DMS53 treated with DMSO at 0.1 percent for 48 hours (cell line): Measurements from ENCODE around the gene NEURL1.
"Not testable (repeated sequence)": the region's sequence is repeated elsewhere in the genome, so short reads cannot be mapped to it uniquely, and the experiment has no call there.

ENCODE experiments used
- DNase-seq: peaks from one replicate; lab custom pipeline; 2025; ENCODE audit not compliant: unreplicated experiment; lab: John Stamatoyannopoulos, UW

Gene NEURL1

GRCh38 chr10:103459615-103460014 lies 33.9 kb upstream of the NEURL1 start:
- DNase-seq: no peak

DNA sequence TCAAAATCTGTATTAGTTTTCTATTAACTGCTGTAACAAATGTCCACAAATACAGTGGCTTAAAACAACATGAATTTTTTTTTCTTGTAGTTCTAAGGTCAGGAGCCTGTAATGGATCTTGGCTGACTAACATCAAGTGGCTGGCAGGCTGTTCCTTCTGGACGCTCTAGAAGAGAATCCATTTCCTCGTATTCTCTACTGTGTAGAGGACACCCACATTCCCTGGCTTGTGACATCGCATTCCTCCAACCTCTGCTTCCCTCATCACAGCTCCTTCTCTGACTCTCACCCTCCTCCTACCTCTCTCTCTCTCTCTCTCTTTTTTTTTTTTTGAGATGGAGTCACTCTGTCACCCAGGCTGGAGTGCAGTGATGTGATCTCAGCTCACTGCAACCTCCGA lies 30.0 kb upstream of the NEURL1 start:
- no peak for DNase-seq

GRCh38 chr10:103465411-103466179 lies 27.9 kb upstream of the NEURL1 start:
- DNase-seq: no peak

DNA sequence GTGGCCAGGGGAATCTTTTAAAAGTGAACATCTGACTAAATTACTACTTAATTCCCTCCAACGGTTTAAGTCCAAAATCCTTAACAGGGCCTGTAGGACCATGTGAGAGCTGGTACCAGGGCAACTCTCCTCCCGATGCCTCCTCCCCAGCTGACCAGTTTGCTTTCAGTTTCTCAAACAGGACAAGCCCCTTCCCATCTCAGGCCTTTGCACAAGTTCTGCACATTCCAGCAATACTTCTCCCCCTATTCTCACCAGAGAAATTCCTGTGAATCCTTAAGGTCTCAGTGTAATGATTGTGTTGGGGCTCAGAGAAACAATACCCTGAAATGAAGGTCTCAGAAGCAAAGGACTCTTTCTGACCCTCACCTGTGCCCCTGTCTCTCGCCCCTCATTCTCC lies 26.8 kb upstream of the NEURL1 start:
- DNase-seq: no peak

DNA sequence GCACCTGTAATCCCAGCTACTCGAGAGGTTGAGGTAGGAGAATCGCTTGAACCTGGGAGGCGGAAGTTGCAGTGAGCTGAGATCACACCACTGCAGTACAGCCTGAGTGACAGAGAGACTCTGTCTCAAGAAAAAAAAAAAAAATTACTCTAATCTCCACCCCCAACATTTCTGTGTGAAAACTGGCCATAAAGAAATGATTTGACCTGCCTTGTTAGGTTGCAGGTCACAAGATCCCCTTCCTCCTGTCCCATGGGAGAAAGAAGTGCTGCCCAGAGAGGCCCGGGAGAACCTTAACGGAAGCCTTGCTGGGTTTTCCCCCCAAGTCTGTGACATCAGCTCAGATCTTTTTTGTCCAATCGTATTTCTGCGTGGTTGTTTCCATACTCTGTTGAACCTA lies 26.1 kb upstream of the NEURL1 start:
- no peak for DNase-seq

- DNase-seq: no peak
Observed at GRCh38 chr10:103469201-103469600, 24.3 kb upstream of the NEURL1 start.

DNA sequence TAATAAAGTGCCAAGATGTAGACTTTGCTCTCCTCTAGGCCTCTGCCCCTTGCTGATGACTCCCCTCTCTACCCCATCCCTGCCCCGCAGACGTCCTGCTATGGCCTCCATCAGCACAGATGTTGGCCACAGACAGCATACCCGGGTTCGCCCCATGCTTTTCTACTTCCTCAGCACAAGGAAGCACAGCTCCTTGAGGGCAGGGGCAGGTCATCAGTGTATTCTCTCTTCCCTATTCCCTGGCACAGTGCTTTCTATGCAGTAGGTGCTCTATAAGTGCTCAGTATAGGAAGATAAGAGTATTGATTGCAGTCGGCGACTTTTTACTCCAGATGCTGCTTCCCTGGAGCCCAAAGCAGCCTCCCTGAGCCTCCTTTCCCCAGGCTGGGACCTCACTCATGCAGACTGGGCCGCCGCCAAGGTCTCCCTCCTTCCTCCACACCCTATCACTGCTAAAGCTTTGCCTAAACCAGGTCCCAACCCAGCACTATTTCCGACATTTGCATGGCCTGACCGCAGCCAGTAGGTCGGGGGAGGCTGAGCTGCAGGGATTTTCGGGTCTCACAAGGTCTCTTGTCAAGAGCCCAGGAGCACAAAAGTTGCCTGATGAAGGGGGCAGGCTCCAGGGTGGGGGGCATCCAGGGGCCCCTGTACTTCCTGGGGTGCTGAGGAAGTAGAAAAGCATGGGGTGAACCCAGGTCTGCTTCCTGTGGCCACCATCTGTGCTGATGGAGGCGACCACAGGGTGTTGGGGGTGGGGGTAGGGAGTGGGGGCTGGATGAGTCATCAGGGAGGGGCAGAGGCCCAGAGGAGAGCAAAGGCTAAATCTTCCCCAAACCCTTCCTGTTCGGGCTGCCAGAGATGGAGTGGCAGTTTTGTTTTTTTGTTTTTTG lies 22.5 kb upstream of the NEURL1 start:
- no peak for DNase-seq

DNA sequence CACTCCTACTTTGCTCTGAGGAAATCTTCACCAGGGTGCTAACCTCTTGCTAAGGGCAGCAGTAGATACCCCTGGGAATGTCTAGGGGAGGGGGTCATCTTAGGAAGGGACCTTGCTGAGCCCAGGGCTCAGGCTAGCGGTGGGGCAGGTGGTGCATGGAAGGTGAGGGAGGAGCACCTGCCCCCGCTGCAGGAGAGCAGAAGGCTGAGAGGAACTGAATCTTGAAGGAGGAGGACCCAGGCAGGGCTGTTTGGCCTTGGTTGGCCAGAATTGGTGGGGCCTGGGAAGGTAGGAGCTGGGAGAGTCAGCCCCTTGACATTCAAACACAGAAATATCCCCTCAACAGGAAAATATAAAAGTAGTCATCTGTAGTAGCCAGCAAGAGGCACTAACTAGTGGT lies 21.5 kb upstream of the NEURL1 start:
- DNase-seq: no peak

DNA sequence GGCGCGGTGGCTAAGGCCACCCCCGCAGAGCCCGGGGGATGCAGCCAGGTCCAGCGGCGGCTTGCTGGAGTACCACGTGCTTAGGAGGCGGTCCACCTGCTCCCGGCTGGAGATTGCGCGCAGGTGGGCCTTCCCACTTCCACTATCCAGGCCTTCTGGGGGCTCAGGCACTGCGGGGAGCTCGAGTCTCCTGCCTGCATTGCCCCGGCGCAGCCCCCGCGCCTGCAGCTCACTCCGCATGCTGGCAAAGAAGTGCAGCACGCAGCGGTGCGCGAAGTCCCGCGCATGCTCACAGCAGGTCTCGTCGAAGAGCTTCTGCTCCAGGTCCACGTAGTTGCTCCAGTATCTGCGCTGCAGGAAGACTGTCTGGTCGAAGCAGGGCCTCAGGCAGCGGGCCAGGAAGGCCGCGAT lies 20.2 kb upstream of the NEURL1 start:
- DNase-seq: peak; percentile 61

DNA sequence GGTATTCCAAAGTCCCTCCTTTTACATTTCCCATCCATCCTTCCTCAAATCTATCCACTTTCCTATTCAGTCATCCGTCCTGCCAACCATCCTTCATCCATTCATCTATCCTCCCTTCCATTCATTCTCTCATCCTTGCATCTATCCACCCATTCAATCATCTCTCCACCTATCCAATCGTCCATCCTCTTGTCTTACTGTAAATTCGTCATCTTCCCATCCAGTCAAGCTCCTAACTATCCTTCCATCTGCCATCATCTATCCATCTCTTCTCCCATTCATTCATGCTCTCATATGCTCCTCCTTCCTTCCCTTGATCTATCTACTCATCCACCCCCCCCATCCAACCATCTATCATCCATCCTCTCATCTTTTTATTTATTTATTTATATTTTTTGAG lies 19.4 kb upstream of the NEURL1 start:
- no peak for DNase-seq

DNA sequence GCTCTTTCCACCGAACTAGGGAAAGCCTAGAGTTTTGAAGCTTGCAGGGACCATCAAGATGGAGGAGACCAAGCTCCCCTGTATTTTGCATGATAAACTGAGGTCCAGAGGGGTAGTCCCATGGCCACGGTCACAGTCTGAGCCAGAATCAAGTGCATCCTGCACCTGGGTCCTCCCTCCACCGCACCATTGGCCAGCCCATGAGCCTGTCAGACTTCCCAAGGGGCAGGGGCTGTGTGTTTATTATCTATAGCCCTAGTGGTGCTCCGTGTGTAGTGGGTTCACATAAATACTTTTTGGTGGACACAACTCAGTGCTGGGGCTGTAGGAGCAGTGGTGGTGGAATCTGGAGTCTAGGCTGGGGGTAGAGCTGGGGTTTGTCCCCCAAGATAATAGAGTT lies 18.1 kb upstream of the NEURL1 start:
- DNase-seq: no peak

GRCh38 chr10:103476046-103476768 lies 17.3 kb upstream of the NEURL1 start:
- DNase-seq: no peak

DNA sequence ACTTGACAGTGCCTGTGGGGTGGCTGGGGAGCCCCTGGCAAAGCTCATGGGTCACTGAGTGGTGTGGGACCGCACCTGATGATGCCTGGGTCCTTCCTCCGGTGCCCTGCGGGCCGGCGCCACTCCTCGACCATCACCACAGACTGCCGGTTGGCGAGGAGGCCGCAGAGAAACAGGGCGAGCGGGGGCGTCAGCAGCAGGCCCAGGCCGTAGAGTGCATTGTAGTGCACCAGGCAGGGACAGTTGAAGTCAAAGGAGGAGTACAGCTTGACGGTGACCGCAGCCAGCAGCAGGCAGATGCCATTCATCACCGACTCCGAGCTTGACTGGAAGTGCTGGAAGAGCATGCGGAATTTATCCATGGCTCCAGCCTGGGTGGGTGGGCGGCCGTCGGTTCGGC lies 14.8 kb upstream of the NEURL1 start:
- DNase-seq: no peak

DNA sequence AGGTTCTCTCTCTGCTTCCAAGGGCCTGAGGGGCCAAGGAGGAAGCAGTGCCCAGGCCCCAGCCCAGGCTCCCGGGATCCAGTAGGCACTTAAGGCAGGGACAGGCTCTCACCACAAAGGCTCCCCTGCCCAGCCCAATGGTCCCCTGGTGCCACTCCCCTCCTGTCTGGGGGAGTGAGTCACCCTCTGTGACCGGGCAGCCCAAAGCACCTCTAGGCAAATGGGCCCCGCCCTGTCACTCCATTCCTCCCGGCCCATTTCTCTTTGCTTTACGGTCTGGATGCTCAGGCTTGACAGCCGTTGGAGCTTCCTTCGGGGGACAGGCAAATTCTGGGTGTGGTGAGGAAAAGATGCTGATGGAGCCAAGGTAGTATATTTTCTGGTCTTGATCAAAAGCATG lies 14.4 kb upstream of the NEURL1 start, which contains the start of gene CALHM3:
Gene CALHM3 (minus strand): TSS at position 106 of the 400 bp plus-strand sequence. CDS start 208 bp downstream, outside the sequence.
- no peak for DNase-seq

GRCh38 chr10:103480521-103480920 lies 13.0 kb upstream of the NEURL1 start:
- DNase-seq: no peak

GRCh38 chr10:103481974-103482531 lies 11.5 kb upstream of the NEURL1 start:
- peak; percentile 58 for DNase-seq

GRCh38 chr10:103486635-103487409 lies 6.7 kb upstream of the NEURL1 start:
- not testable (repeated sequence) for DNase-seq

DNA sequence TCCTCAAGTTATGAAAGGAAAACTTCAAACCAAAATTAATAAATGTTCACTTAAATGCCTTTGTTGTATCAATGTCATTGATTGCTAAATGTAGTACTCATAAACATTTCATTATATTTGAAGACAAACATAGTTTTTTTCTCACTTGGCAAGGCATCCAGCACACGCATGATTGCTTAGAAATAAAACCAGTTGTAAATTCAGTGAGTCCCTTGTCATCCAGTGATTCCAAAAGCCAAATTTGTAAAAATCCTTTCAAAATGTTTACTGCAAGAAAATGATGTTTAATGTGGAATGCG lies 6.1 kb upstream of the NEURL1 start:
- no peak for DNase-seq

DNA sequence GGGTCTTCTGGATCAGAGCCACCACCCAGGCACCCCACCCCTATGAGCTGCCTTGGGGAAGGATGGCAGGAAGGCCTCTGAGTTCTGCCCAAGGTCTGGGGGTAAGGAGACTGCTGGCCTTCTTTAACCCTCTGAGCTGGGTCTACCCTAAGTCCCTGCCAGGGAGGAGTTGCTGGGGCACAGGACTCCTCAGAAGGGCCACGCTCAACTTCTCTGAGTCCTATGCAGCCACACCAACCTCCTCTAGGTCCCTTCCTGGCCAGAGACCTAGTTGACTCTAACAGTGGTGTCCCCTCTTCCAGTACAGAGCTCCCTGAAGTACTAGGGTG lies 2.6 kb upstream of the NEURL1 start:
- DNase-seq: no peak

DNA sequence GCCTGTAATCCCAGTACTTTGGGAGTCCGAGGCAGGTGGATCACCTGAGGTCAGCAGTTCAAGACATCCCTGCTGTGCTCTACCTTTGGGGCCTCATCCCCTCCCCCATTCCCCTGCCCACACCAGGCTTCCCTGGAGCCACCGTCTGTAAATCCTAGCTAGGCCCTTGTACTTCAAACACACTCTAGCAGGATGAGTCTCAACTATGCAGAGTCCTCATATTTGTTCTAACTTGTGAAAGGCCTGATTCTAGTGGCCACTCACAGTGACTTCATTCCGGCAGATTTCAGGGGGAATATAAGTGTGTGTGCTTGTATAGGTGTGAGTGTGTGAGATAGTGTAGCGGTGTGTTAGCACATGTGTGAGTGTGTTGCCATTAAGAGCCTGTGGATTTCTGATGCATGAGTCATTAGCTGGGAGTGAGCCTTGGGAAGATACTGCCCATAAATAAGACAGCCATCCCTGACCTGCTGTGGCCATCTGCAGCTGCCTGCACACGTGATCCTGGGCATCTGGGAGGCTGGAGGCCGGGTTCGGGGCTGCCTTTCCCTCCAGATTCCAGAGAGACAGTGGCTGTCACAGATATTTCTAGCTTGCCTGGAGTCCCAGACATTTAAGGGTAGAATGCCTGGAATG lies 1.7 kb upstream of the NEURL1 start:
- peak; percentile 82 for DNase-seq
